ENCODE measurements around the gene ARL2. TPM values are rescaled to one million over a fixed set of nuclear protein-coding genes. Genes with fewer than 3 reads are reported as not detected.

ARL2 gene
- total RNA-seq, 1 experiment from 2014 or later, result 103 TPM

DNA sequence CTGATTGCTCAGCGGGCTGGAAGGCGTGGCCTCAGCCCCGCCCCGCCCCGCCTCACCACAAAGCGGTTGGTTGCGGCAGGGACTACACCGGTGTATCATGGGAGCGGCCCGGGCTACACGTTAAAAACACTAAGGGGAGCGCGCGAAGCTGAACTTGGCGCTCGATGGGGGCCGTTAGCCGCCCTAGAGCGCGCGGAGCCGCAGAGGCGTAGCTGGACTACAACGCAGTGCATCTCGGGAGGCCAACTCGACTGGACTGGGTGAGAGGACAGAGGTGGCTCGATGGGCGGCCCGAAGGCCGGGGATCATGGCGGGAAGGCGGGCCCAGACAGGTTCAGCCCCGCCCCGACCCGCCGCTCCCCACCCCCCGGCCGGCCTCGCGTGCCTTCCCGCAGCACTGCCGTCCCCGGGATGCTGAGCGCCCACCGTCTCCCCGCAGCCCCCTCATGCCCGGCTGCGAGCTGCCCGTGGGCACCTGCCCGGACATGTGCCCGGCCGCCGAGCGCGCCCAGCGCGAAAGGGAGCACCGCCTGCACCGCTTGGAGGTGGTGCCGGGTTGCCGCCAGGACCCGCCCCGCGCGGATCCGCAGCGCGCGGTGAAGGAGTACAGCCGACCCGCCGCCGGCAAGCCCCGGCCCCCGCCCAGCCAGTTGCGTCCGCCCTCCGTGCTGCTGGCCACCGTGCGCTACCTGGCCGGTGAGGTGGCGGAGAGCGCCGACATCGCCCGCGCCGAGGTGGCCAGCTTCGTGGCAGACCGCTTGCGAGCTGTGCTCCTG lies 27.1 kb downstream of the ARL2 start, which contains the start of gene SAC3D1:
Gene SAC3D1, plus strand, starts transcription at position 364 of the 776 bp plus-strand sequence. Its CDS starts 83 bp downstream, at position 447.
- peaks cover 11% of the 10 kb centered on the region; the same call in 1 of the 2 replicates for H3K4me1 ChIP-seq
- intact Hi-C loops (cut with micrococcal nuclease; ENCODE audit: unreplicated experiment), result loop anchor here (1.0 to 5.0 kb wide), 3 partner anchors 14 to 36 kb away; partner anchors contain the start of gene SNX15

DNA sequence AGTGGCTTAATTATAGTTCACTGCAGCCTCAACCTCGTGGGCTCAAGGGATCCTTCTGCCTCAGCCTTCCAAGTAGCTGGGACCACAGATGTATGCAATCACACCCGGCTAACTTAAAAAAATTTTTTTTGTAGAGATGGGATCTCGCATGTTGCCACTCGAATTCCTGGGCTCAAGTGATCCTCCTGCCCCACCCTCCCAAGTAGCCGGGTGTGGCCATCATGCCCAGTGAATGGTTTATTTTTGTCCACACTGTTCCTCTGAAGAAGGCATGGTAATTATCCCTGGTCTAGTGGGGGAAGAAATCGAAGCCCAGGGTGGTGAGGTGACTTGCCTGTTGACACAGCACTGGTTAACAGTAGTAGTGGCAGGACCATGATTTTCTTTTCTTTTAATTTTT lies 28.9 kb downstream of the ARL2 start:
- peaks cover 7% of the 10 kb centered on the region for H3K36me3 ChIP-seq (ENCODE audit: control insufficient read depth, insufficient read depth, low read length)

More for the DNA sequence above, 27.1 kb downstream of the ARL2 start, which contains the start of gene SAC3D1:
- CTCF ChIA-PET, result interaction anchor here (0.6 to 1.8 kb wide), 12 partner anchors 13 to 375 kb away, joined by 3 to 9 read pairs (median 4); partner anchors contain the start of genes ARL2, CAPN1, CDC42BPG and SNX15
- peak within 1 kb of the TSS; percentile 89 for H3K4me3 Mint-ChIP-seq (ENCODE audit: unreplicated experiment)
- POLR2A ChIA-PET, result interaction anchor here (0.5 to 1.4 kb wide), 3 partner anchors 22 to 735 kb away, joined by 3 to 4 read pairs (median 4); partner anchors contain the start of genes ESRRA, PRDX5 and TRMT112
- H3K4me1 Mint-ChIP-seq (ENCODE audit: low read depth, unreplicated experiment), result no peaks in the 10 kb centered on the region
- TF ChIP-seq, protein P1, sequence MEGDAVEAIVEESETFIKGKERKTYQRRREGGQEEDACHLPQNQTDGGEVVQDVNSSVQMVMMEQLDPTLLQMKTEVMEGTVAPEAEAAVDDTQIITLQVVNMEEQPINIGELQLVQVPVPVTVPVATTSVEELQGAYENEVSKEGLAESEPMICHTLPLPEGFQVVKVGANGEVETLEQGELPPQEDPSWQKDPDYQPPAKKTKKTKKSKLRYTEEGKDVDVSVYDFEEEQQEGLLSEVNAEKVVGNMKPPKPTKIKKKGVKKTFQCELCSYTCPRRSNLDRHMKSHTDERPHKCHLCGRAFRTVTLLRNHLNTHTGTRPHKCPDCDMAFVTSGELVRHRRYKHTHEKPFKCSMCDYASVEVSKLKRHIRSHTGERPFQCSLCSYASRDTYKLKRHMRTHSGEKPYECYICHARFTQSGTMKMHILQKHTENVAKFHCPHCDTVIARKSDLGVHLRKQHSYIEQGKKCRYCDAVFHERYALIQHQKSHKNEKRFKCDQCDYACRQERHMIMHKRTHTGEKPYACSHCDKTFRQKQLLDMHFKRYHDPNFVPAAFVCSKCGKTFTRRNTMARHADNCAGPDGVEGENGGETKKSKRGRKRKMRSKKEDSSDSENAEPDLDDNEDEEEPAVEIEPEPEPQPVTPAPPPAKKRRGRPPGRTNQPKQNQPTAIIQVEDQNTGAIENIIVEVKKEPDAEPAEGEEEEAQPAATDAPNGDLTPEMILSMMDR (IDR thresholded peaks at IDR 0.05; ENCODE audit: insufficient read depth in 1 of 2, low read depth in 1 of 2, low read length in 1 of 2, severe bottlenecking in 1 of 2, unreplicated experiment in 1 of 2), result no peak
- BruUV-seq (replicated peaks), result no TSS peak
- H3K36me3 ChIP-seq (ENCODE audit: control insufficient read depth, insufficient read depth, low read length), result peaks cover 7% of the 10 kb centered on the region
- no peaks in the 10 kb centered on the region for H3K9me3 ChIP-seq
- H3K27me3 Mint-ChIP-seq (ENCODE audit: insufficient read depth, unreplicated experiment), result no peaks in the 10 kb centered on the region
- DNase-seq, result peak; percentile 97 to 98
- H3K27me3 ChIP-seq (replicated peaks; ENCODE audit: control insufficient read depth, insufficient read depth, low read length), result no peaks in the 10 kb centered on the region
- peak within 1 kb of the TSS; percentile 89 for H3K4me3 ChIP-seq (ENCODE audit: low read depth, low read length)
- peak within 1 kb of the TSS; percentile 83 for H3K27ac Mint-ChIP-seq (ENCODE audit: unreplicated experiment)
- peaks cover 24% of the 10 kb centered on the region for H3K36me3 Mint-ChIP-seq (ENCODE audit: insufficient read depth, unreplicated experiment)
- H3K9me3 Mint-ChIP-seq (ENCODE audit: unreplicated experiment), result no peaks in the 10 kb centered on the region

More for the DNA sequence above, 28.9 kb downstream of the ARL2 start:
- H3K27me3 ChIP-seq (replicated peaks; ENCODE audit: control insufficient read depth, insufficient read depth, low read length), result no peaks in the 10 kb centered on the region
- Mint-ChIP-seq H3K27me3 (ENCODE audit: insufficient read depth, unreplicated experiment) (no peaks in the 10 kb centered on the region), H3K9me3 (ENCODE audit: unreplicated experiment) (no peaks in the 10 kb centered on the region), H3K4me1 (ENCODE audit: low read depth, unreplicated experiment) (no peaks in the 10 kb centered on the region), H3K4me3 (ENCODE audit: unreplicated experiment) (peak overlapping the region; percentile 89), H3K27ac (ENCODE audit: unreplicated experiment) (no peak overlapping the region), H3K36me3 (ENCODE audit: insufficient read depth, unreplicated experiment) (peaks cover 30% of the 10 kb centered on the region)
- BruUV-seq (replicated peaks), result no TSS peak
- H3K4me3 ChIP-seq (ENCODE audit: low read depth, low read length), result no peak overlapping the region
- intact Hi-C loops (cut with micrococcal nuclease; ENCODE audit: unreplicated experiment), result loop anchor here (5.0 kb wide), 1 partner anchor 34 kb away; no protein-coding TSS in a partner anchor
- DNase-seq, result no peak
- ChIA-PET POLR2A (no interaction called here), CTCF (no interaction called here)
- no peaks in the 10 kb centered on the region for H3K9me3 ChIP-seq
- TF ChIP-seq, protein P1 (IDR thresholded peaks at IDR 0.05; ENCODE audit: insufficient read depth in 1 of 2, low read depth in 1 of 2, low read length in 1 of 2, severe bottlenecking in 1 of 2, unreplicated experiment in 1 of 2), result no peak
- H3K4me1 ChIP-seq, result peaks cover 11% of the 10 kb centered on the region; the same call in 1 of the 2 replicates

Data from Caco-2 (cell line).